SK-N-SH (cell line): ENCODE results near the gene KLHDC7B. TPM values are rescaled to one million over a fixed set of nuclear protein-coding genes. Genes with fewer than 3 reads are reported as not detected.

Experiments used
- CTCF ChIA-PET: fragments of 300-600, 350-600 bp; formaldehyde crosslinking; extraction: SDS; loops from one replicate; lab custom pipeline; 2021; lab: Yijun Ruan, JAX
- POLR2A ChIA-PET: fragments of 350-600 bp; sonication (Branson Sonifier 250); formaldehyde crosslinking; extraction: SDS; loops from one replicate; lab custom pipeline; 2020; ENCODE audit warnings: antibody characterized with exemption, inconsistent platforms; lab: Yijun Ruan, JAX
- DNase-seq: peaks from one replicate; pipeline ENCODE4 v3.0.0; 2012
- H2AFZ ChIP-seq: fragments of 200-600 bp; sonication (generic); 2 replicates; pipeline ENCODE4 v1.8.1; 2016; ENCODE audit warnings: antibody characterized with exemption, mild to moderate bottlenecking, low read depth
- H3F3A ChIP-seq: fragments of 200-600 bp; sonication (generic); replicated peaks from 2 replicates; pipeline ENCODE3; 2016; ENCODE audit warnings: antibody characterized with exemption, mild to moderate bottlenecking; ENCODE audit not compliant: insufficient read depth
- H3K27ac ChIP-seq, 2 experiments: fragments of 200-500 bp in 1 of 2; fragments of 200-600 bp in 1 of 2; sonication (Bioruptor generic) in 1 of 2; sonication (generic), shearing (Covaris generic) in 1 of 2; 2 replicates each; pipeline versions ENCODE4 v1.5.1 to v1.6.1; 2014 to 2016; ENCODE audit warnings: low read depth in 2 of 2, inconsistent platforms in 1 of 2, low read length in 1 of 2, mild to moderate bottlenecking in 1 of 2, mixed read lengths in 1 of 2
- H3K27me3 ChIP-seq: fragments of 200-600 bp; sonication (generic), shearing (Covaris generic); 2 replicates; pipeline ENCODE4 v1.6.1; 2016; ENCODE audit warnings: mixed run types; ENCODE audit not compliant: insufficient read depth
- H3K36me3 ChIP-seq, 2 experiments: fragments of 200-500 bp in 1 of 2; fragments of 200-600 bp in 1 of 2; sonication (Bioruptor generic) in 1 of 2; sonication (generic) in 1 of 2; replicated peaks in 1 of 2; 2 replicates each; pipeline versions ENCODE3 to v1.5.1; 2014 to 2016; ENCODE audit warnings: low read length in 1 of 2, mild to moderate bottlenecking in 1 of 2; ENCODE audit not compliant: insufficient read depth in 2 of 2, control insufficient read depth in 1 of 2
- H3K4me1 ChIP-seq, 2 experiments: fragments of 200-500 bp in 1 of 2; fragments of 200-600 bp in 1 of 2; sonication (Bioruptor generic) in 1 of 2; sonication (generic), shearing (Covaris generic) in 1 of 2; 2 replicates each; pipeline versions ENCODE4 v1.5.1 to v1.6.1; 2014 to 2016; ENCODE audit warnings: low read depth in 1 of 2, low read length in 1 of 2, mixed run types in 1 of 2; ENCODE audit not compliant: insufficient read depth in 2 of 2, control insufficient read depth in 1 of 2
- H3K4me2 ChIP-seq: fragments of 200-600 bp; sonication (generic), shearing (Covaris generic); 2 replicates; pipeline ENCODE4 v1.6.1; 2017; ENCODE audit warnings: mixed run types
- H3K4me3 ChIP-seq, 2 experiments: fragments of 200-500 bp in 1 of 2; fragments of 200-600 bp in 1 of 2; sonication (Bioruptor generic) in 1 of 2; sonication (generic), shearing (Covaris generic) in 1 of 2; 2 replicates each; pipeline versions ENCODE4 v1.5.1 to v1.8.1; 2014 to 2016; ENCODE audit warnings: low read depth in 2 of 2, inconsistent platforms in 1 of 2, low read length in 1 of 2, mild to moderate bottlenecking in 1 of 2, mixed read lengths in 1 of 2, moderate library complexity in 1 of 2
- H3K79me2 ChIP-seq: fragments of 200-600 bp; sonication (generic); 2 replicates; pipeline ENCODE4 v1.8.1; 2017; ENCODE audit warnings: mild to moderate bottlenecking; ENCODE audit not compliant: insufficient read depth
- H3K9ac ChIP-seq: fragments of 200-600 bp; sonication (generic); 2 replicates; pipeline ENCODE4 v1.6.1; 2017; ENCODE audit warnings: mixed run types
- H3K9me2 ChIP-seq: fragments of 200-600 bp; sonication (generic); 2 replicates; pipeline ENCODE4 v1.6.1; 2017; ENCODE audit warnings: mixed run types
- H3K9me3 ChIP-seq: fragments of 200-600 bp; sonication (generic); 2 replicates; pipeline ENCODE4 v1.6.1; 2017; ENCODE audit warnings: mixed run types, mild to moderate bottlenecking, moderate library complexity
- H4K20me1 ChIP-seq: fragments of 200-600 bp; sonication (generic); 2 replicates; pipeline ENCODE4 v1.6.1; 2017; ENCODE audit warnings: mild to moderate bottlenecking, mixed run types; ENCODE audit not compliant: insufficient read depth
- CHD2 ChIP-seq: fragments of 150-350 bp; IDR thresholded peaks from 2 replicates; pipeline ENCODE4 v1.6.1; 2018; ENCODE audit warnings: low read length; ENCODE audit not compliant: partially characterized antibody
- EP300 ChIP-seq, 2 experiments: IDR thresholded peaks; 2 replicates each; pipeline versions ENCODE4 v1.4.0 to v1.6.1; 2012; ENCODE audit warnings: borderline replicate concordance in 1 of 2, low read depth in 1 of 2, low read length in 1 of 2
- EZH2phosphoT487 ChIP-seq: fragments of 200-600 bp; sonication (generic); IDR thresholded peaks from 2 replicates; pipeline ENCODE4 v1.6.1; 2017; ENCODE audit warnings: low read depth, mixed run types, mild to moderate bottlenecking, antibody characterized with exemption, moderate library complexity, borderline replicate concordance
- GABPA ChIP-seq: IDR thresholded peaks from 2 replicates; pipeline ENCODE4 v1.4.0; 2012; ENCODE audit warnings: low read depth, mild to moderate bottlenecking
- GATA2 ChIP-seq: sonication (generic); formaldehyde crosslinking; IDR thresholded peaks from 2 replicates; pipeline ENCODE4 v1.5.0; 2020; ENCODE audit warnings: mild to moderate bottlenecking, missing genetic modification reagents
- IRF3 ChIP-seq: fragments of 150-350 bp; IDR thresholded peaks from 2 replicates; pipeline ENCODE4 v1.6.1; 2016; ENCODE audit warnings: mild to moderate bottlenecking, low read depth, low read length
- JUND ChIP-seq: IDR thresholded peaks from 2 replicates; pipeline ENCODE4 v1.4.0; 2012
- RCOR1 ChIP-seq: fragments of 150-350 bp; IDR thresholded peaks from 2 replicates; pipeline ENCODE4 v1.6.1; 2017; ENCODE audit warnings: antibody characterized with exemption, low read length
- SMC3 ChIP-seq: IDR thresholded peaks from 2 replicates; pipeline ENCODE4 v1.6.1; 2012; ENCODE audit warnings: low read depth, low read length, improper control_type of control experiment
- TAF1 ChIP-seq: IDR thresholded peaks from 2 replicates; pipeline ENCODE4 v1.6.1; 2012; ENCODE audit warnings: low read depth, mild to moderate bottlenecking, low read length, moderate library complexity, borderline replicate concordance
- TCF12 ChIP-seq: IDR thresholded peaks from 2 replicates; pipeline ENCODE4 v1.4.0; 2012
- WGBS: methylation state at CpG from one replicate; pipeline ENCODE4 v1.1.6; 2017; ENCODE audit warnings: low lambda C conversion rate; 5-methylcytosine and 5-hydroxymethylcytosine counted together
- polyA plus RNA-seq, 3 experiments: library from polyadenylated mRNA; depleted of rRNA; stranded (reverse); fragments of >200 nt; gene quantifications; 2 replicates each; pipeline ENCODE4 v1.2.3, GENCODE V29; 2012
- TF ChIP-seq, protein P1 (sequence below): fragments of 200-600 bp; sonication (generic); IDR thresholded peaks from 2 replicates; pipeline ENCODE4 v1.6.1; 2017; ENCODE audit warnings: antibody characterized with exemption, mild to moderate bottlenecking, moderate library complexity
- TF ChIP-seq, protein P2 (sequence below): IDR thresholded peaks from 2 replicates; pipeline ENCODE4 v1.4.0; 2012; ENCODE audit warnings: low read depth, borderline replicate concordance

KLHDC7B gene
- polyA plus RNA-seq, 1 of the 3 experiments (the other 2 are of a cell fraction) = 0.07 TPM

- no peaks in the 10 kb centered on the region for H3K9me3 ChIP-seq
- no peaks in the 10 kb centered on the region for H3K9me2 ChIP-seq
- H3K79me2 ChIP-seq = peaks cover 1% of the 10 kb centered on the region
- no peaks in the 10 kb centered on the region for H3K27me3 ChIP-seq
- H3K4me2 ChIP-seq = no peak overlapping the region
- no peak overlapping the region for H3K27ac ChIP-seq
- H3K36me3 ChIP-seq = no peaks in the 10 kb centered on the region
- CTCF ChIA-PET = interaction anchor here (0.6 to 2.4 kb wide), 2 partner anchors 33 to 234 kb away, joined by 3 to 13 read pairs; partner anchors contain the start of gene SYCE3
- peaks cover 19% of the 10 kb centered on the region for H3F3A ChIP-seq
- H2AFZ ChIP-seq = no peak overlapping the region
- H4K20me1 ChIP-seq = peaks cover under 1% of the 10 kb centered on the region; the same call in 1 of the 2 replicates
- POLR2A ChIA-PET = no interaction called here
- DNase-seq = no peak
- no peak overlapping the region for H3K9ac ChIP-seq
- no peak overlapping the region for H3K4me3 ChIP-seq
- no peak for TF ChIP-seq TAF1
- TF ChIP-seq, protein P1, sequence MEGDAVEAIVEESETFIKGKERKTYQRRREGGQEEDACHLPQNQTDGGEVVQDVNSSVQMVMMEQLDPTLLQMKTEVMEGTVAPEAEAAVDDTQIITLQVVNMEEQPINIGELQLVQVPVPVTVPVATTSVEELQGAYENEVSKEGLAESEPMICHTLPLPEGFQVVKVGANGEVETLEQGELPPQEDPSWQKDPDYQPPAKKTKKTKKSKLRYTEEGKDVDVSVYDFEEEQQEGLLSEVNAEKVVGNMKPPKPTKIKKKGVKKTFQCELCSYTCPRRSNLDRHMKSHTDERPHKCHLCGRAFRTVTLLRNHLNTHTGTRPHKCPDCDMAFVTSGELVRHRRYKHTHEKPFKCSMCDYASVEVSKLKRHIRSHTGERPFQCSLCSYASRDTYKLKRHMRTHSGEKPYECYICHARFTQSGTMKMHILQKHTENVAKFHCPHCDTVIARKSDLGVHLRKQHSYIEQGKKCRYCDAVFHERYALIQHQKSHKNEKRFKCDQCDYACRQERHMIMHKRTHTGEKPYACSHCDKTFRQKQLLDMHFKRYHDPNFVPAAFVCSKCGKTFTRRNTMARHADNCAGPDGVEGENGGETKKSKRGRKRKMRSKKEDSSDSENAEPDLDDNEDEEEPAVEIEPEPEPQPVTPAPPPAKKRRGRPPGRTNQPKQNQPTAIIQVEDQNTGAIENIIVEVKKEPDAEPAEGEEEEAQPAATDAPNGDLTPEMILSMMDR = no peak
- TF ChIP-seq IRF3 = no peak
- TF ChIP-seq CHD2 = no peak
- no peak for TF ChIP-seq JUND
- no peak for TF ChIP-seq RCOR1
- no peak for TF ChIP-seq SMC3
- no peak for TF ChIP-seq EP300 (IDR thresholded peaks at IDR 0.05; ENCODE audit: borderline replicate concordance in 1 of 2, low read depth in 1 of 2, low read length in 1 of 2)
- TF ChIP-seq, protein P2, sequence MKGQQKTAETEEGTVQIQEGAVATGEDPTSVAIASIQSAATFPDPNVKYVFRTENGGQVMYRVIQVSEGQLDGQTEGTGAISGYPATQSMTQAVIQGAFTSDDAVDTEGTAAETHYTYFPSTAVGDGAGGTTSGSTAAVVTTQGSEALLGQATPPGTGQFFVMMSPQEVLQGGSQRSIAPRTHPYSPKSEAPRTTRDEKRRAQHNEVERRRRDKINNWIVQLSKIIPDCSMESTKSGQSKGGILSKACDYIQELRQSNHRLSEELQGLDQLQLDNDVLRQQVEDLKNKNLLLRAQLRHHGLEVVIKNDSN = no peak
- no peak for TF ChIP-seq TCF12
- TF ChIP-seq GATA2 (CRISPR knock-in tag) = no peak
- no peak for TF ChIP-seq EZH2phosphoT487
- no peak for TF ChIP-seq GABPA
- H3K4me1 ChIP-seq = peaks cover 1 to 25% of the 10 kb centered on the region in 2 experiments; a peak in 1 of 4 replicates
- WGBS = 98% methylated on average over 12 of the region's 50 CpGs
These were observed 16.2 kb upstream of the KLHDC7B start for GRCh38 chr22:50529416-50529896.
